Esophagus squamous epithelium (tissue), 4 donors: ENCODE data around the gene PTPRN2.

Experiments
- CTCF ChIP-seq, 6 experiments: fragments of 450-650 bp in 4 of 6; fragments of 200-600 bp in 2 of 6; sonication (generic) in 2 of 6; IDR thresholded peaks; one replicate each; pipeline ENCODE4 v1.5.1; 2016 to 2019; ENCODE audit warnings: antibody characterized with exemption in 6 of 6, mild to moderate bottlenecking in 4 of 6, moderate library complexity in 4 of 6
- POLR2A ChIP-seq, 4 donors: fragments of 450-650 bp; IDR thresholded peaks; one replicate each; pipeline ENCODE4 v1.6.1; 2017; ENCODE audit warnings: antibody characterized with exemption in 4 of 4, mild to moderate bottlenecking in 4 of 4, moderate library complexity in 3 of 4

- no peak for TF ChIP-seq CTCF (IDR thresholded peaks at IDR 0.05)
- no peak for TF ChIP-seq POLR2A (IDR thresholded peaks at IDR 0.05)
These were observed 967.0 kb downstream of the PTPRN2 start for GRCh38 chr7:157620616-157621015.
